Hematopoietic multipotent progenitor cell treated with erythropoietin and hydrocortisone succinate and interleukin-3 and kit ligand, for 15 days (in vitro differentiated cells): ENCODE data around the gene TMEM117.

Experiments used
- DNase-seq: peaks from one replicate; pipeline ENCODE4 v3.0.0-alpha.2; 2015; ENCODE audit warnings: low spot score

TMEM117 gene

DNA sequence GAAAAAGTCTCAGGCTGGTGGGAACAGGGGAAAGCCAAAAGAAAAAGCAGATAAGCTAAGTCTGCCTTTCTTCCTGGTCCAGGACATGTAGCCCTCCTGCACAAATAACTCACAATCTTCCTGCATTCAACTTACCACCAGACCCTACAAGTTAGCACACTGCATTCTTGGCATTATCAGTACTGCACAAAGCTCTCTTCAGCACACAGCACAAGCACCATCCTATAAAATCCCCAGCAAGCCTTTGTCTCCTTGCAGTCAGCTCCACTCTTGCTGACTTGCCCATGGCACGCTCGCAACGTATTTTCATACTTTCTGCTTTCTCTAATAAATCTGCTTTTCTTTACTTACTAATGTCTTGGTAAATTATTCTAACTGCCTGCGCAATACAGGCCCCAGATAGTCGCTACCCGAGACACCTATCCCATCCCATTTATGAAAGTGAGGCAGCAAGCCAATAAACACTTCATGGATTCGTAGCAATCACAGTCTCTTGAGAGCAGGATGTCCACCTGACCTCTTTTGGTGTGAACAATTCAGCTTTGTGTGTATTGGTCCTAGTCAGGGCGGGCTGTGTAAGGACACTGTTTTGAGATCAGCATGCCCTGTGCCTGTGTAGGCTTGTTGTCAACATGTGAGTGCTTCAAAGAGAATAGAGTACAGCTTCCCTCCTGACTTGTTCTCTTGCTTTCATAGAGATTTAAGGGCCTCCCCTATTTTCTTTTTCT is 49.0 kb downstream of the TMEM117 start:
- no peak for DNase-seq

DNA sequence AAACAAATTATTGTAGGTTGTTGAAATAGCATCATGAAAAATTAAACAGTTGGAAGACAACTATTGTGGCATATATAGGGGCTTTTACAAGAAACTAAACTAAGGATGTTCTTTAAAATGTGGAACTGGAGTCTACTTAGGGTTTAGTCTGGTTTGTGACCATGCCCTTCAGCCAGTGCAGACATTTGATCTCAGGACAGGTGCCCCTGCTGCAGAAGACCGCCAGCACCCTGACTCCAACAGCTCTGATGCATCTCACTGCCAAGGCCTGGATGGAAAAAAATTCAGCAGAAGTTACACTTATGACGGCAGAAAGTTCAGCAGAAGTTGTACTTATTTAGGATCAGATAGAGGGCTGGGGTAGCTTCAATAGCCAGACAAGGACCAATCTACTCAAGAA is 51.5 kb downstream of the TMEM117 start:
- DNase-seq: no peak

DNA sequence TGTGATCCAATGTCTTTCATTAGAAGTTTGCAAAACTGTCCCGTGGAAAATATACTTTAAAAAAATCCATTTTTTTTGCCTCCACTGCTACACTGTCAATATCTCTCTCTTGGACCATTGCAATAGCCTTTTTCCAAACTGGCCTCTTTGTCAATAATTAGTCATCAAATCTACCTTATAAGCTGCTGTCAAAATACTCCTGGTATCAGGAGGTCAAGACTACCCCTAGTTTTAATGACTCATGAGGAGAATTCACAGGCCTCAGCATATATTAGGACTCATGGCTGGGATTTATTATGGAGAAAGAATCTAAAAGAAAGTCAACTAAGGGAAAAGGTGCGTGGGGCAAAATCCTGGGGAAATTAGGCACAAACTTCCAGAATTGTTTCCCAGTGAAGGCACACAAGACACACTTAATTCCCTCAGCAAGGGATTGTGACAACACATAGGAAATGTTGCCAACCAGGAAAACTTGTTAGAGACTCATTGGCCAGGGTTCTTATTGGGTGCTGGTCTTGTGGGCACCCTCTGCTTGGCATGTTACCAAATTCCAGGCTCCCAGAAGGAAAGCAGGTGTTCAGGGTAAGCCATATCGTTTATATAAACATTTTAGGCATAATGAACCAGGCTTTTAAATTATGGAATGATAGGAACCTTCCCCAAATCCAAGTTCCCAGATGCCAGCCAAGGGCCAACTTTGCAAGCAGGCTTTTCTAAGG is 56.1 kb downstream of the TMEM117 start:
- no peak for DNase-seq

DNA sequence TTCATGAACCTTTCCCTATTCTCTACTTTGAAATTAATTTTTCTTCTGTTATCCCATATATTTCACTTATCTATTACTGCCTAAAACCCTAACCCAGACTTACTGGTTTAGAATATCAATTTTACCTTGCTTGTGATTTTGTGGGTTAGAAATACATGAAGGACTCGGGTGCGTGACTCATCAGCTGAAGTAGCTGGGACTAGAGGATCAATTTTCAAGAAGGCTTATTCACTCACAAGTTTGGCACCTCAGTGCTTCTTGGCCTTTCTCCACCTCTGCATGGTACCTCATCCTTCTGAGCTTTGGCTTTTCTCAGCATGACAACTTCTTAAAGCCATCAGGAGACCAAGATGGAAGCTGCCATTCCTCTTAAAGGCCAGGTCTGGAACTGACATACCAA is 57.8 kb downstream of the TMEM117 start:
- no peak for DNase-seq

DNA sequence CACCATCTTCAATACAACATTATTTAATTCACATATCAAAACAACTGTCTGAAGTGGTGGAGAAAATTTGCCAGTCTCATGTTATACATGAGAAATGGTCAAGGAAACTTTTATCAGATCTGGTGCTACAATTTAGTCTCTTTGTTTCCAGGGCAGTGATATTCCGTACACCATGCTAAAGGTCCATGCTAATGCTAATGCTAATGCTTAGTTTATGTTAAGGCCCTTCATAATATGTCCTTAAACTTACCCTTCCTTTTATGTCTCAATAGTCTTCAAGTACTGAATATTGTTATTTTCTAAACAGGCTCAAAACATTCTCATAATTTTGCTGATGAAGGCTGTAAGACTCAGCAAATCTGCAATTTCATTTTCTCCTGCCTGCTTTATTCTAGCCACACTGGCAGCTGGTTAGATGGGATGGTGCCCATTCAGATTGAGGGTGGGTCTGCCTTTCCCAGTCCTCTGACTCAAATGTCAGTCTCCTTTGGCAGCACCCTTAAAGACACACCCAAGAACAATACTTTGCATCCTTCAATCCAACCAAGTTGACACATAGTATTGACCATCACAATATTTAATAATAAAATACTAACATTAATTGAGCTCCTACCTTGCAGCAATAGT is 59.8 kb downstream of the TMEM117 start:
- no peak for DNase-seq

DNA sequence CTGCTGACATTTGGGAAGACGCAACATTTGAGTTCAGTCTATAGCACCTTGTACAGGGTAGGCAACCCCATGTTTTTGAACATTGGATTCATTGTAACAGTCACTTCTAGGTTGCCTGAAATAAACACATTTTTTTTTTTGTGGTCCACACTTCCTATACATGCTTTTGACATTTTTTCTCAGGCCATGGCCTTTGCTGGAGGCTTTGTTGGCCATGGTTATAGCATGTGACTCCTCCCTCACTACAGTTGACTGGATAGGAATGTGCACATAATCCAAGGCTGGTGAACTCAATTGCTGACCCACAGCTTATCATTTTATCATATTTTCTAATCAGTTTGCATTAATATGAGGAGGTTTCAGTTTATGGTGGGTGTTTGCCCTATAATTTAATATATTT is 60.6 kb downstream of the TMEM117 start:
- DNase-seq: no peak

DNA sequence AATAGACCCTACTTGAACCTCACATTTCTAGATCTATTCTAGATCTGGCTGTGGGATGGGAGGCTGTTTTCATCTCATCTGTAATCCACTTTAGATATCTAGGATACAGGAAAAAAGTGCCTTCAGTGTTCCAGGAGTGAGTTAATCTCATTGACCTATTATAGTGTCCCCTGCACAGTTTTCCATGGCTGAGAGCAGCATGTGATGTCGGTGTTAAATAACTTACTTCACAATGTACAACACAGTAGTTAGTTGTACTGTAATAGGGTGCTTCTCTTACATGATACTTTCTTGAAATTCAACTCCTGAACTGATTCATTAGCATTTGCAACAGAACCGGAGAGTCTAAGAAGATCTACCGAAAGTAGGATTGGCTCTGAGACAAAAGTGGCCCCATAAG is 62.6 kb downstream of the TMEM117 start:
- DNase-seq: no peak

DNA sequence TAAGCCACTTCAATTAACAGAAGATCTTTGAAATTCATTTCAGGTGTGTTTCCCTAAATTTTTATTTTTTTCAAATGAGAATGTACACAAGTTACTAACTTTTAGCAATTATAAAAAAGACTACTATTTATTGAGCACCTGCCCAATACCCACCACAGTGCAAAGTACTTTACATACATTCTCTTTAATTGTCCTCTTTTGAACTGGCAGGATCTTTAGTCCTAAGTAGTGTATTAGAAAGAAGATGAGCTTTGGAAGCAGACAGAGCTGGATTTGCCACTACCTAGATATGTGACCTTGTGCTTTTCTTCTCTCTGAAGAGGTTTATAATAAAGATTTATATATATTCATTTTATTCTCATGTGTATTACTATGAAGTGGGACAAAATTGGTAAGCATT is 63.7 kb downstream of the TMEM117 start:
- no peak for DNase-seq

DNA sequence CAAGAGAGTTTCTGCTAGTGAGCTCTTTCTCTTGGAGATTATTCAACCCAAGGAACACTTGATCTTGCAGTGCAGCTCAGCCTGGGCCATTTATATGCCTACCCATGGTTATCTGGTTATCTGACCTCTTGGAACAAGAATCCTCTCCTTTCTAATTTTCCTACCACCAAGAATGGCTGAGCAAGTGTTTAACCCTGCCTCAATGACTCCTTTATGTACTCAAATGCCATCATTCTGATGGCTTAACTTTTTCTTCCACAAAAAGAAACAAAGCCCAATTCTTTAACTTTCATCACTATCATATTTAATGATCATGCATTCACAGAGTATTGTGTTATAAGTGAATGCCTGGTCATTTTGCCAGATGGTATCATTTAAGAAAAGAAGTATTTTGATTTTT is 67.8 kb downstream of the TMEM117 start:
- no peak for DNase-seq

DNA sequence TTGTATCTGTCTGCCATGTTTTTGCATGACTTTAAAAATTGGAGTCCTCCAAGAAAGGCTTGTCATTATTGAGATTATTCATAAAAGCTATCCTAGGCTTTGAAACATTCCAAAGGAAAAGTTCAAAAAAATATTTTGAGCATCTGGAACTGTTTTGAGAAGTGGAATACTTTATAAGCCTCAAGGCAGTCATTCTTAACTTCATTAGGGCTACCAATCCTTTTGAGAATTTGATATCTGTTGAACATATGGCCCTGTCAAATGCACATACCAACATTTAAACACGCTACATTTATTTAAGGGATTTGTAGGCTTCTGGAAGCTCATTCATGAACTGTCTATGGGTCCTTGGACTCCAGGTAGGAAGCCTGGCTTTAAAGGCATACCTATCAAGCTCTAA is 77.0 kb downstream of the TMEM117 start:
- no peak for DNase-seq

DNA sequence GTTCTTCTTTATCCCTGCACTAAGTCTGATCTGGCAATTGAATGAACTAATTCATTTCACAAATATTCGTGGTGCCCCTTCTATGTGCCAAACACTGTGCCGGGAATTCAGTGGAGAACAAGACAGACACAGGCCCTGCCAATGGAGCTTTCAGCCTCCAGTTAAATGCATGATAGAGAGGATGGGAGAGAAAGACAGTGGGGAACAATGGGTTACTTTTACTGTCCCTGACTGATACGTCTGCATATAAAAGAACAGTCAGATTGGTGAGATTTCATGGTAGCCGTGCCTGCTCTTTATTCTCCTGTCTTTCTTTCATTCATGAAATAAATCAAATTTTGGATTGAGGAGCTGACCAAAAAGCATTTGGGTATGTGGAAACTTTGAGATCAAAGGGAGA is 78.5 kb downstream of the TMEM117 start:
- no peak for DNase-seq

DNA sequence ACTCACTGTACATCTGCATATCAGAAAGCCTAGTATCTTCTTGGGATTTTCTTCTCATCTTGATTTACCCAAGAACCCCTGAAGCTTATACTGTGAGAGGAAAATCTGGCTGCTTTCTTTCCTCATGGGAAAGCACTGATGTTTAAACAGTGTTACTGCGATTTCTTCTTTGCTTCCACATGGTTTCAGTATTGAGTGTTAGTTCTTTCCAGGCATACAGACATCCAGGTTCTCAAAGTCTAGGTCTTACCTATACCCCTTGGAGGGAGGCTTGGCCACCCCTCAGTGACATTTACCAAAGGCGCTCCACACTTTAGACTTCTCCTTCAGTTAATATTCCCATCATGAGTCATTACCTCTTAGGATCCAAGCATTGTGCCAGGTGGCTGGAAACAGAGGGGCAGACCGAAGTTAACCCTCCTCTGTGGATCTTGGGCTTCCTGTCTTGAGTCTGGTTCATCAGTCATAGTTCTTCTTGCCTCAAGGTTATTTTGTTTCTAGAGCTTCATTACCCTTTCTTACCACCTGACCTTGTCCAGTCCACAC is 79.1 kb downstream of the TMEM117 start:
- no peak for DNase-seq

DNA sequence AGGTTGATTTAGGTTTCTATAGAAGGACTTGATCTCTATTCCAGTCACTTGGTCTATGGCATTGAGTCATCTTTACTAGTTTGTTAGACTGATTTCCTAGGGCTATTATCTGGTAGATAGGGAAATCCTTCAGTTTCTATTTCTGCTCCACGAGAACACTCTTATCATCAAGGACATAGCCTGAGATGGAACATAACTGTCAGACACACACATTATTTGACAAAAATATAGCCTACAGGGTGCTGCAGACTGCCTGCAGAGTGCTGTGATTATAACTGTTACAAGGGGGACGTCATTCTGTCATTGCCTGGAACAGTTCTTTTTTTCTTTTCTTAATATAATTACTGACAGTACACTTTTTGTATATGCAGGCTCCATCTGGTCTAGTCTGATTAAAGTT is 82.0 kb downstream of the TMEM117 start:
- no peak for DNase-seq

DNA sequence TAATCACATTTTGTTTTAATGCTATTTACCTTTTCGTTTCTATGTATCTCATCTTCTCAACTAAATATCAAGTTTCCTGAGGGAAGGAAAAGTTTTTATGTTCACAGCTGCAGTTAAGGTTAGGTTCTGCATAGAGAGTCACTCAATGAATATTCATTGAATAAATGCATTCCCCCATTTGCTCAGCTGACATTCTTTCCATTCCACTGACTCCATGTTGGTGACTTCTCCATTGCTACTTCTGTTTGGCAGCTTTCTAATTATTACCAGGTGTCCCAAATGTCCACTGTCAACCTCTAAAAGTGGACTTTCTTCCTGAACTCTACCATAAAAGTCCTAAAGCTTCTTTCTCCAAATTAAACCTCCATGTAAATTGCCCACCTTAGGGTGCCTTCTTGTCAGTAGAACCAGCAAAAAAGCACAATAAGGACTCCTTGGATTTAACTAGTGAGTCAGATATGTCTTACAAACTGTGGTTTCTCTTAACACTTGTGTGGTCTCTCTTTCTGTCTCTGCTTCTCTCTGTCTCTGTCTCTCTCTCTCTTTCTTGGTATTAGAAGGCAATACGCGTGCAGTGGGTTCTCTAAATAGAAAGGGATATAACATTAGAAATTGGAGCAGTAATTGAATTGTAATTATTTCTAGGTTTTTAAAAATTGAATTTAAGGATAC is 85.9 kb downstream of the TMEM117 start:
- DNase-seq: no peak

DNA sequence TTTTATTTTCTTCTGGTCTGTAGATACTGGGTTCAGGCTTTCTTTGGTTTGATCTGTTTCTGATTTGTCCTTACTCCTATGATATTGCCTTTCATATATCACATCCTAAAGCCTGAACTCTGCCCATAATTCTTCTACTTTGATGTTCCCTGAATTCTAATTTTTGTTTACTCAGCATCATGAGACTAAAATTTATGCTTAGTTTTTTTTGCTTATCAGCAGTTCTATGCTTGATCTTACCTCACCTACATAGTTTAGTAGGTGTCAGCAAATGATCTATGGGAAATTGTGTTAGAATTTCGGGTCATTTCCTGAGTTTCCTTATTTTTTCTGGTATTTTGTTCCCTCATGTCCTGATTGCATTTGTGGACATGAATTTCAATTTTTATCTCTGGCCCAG is 94.2 kb downstream of the TMEM117 start:
- no peak for DNase-seq

DNA sequence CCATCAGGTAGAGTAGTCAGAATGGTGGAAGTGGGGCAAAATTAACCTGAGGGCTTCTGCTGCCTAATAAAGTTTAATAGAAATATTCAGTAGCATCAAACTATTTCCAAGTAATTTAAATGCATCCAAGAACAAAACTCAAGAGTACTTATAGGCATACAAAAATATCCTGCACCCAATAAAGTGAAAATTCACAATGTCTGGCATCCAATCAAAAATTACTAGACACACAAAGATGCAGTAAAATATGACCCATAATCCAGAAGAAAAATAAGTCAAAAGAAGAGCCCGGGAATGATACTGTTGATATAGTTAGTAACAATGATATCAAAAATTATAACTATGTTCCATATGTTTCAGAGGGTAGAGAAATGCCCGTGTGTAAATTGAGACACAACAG is 95.3 kb downstream of the TMEM117 start:
- no peak for DNase-seq

DNA sequence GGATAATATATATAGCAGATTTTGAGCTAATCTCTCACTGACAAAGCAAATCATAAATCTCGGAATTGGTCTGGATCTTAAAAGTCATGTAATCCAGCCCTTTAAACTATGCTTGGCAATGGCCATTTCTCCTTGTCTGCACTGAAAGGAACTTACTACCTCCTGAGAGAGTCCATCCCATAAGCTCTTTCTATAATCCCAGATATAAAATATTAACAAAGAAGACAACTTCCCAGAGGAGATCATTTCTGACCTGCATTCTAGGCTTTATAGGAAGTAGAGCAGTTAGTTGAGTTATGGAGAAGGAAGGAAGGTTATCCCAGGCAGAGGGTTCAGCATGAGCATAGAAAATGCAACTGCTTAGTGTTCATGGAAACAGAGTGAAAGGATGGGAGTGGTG is 99.7 kb downstream of the TMEM117 start:
- DNase-seq: no peak

DNA sequence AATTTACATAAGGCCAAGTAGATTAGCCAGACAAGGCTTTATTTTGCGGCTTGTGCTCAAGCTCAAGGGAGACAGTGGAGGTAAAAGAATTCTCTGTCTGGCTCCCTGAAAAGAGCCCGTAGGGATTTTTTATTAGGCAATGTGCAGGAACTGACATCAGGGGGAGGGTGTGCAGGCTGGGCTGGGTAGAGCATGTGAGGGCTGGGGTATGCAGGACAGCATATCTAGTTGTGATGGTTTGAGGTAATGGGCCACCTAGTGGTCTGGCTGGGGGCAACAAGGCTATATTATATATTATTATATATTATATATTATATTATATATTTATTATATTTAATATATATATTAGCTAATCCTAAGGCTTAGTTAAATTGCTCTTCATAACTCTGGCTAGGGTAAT is 102.1 kb downstream of the TMEM117 start:
- DNase-seq: no peak

DNA sequence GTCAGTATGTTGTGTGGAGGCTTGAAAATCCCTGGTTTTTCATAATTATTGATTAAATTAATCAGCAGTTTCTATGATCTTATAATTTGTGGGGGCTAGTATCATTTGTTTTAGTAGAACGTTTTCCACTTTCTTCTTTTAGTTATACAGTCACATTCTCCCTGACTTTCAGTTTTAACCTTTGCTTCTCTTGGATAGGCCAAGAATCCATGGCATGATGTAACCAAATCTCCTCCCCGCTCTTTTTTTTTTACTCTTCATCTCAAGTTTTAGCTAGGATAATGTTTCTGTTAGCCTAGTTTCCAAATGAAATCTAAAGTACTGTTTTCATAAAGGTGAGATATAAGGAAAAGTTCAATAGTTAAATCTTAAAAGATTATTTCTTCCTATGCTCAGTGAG is 106.5 kb downstream of the TMEM117 start:
- DNase-seq: no peak

DNA sequence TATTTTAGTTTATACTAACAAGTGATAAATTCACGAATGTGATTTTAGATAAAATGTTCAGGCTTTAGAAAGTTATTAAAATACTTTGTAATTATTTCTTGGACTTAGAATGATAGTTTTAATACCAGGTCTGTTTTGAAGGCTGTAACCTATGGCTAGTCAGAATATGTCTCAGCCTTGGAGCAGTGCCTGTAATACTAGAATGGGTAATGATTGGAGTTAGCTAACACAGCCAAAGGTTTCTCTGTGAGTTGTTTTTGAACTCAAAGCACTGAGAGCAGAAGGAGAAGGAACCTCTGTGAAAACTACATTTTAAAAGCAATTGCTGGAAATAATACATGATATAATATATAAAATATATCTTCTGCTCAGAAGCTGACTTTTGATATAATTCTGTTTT is 110.1 kb downstream of the TMEM117 start:
- DNase-seq: no peak

DNA sequence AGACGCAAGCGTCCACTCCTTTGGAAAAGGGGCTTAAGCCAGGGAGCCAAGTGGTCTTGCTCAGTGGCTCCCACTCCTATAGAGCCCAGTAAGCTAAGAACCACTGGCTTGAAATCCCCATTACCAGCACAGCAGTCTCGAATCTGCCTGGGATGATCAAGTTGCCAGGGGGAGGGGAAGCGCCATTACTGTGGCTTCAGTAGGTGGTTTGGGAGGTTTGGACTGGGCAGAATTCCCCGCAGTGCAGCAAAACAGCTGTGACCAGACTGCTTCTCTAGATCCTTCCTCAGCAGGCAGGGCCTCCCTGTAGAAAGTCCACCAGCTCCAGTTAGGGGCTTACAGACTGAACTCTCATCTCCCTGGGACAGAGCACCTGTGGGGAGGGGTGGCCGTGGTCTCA is 115.4 kb downstream of the TMEM117 start:
- no peak for DNase-seq

DNA sequence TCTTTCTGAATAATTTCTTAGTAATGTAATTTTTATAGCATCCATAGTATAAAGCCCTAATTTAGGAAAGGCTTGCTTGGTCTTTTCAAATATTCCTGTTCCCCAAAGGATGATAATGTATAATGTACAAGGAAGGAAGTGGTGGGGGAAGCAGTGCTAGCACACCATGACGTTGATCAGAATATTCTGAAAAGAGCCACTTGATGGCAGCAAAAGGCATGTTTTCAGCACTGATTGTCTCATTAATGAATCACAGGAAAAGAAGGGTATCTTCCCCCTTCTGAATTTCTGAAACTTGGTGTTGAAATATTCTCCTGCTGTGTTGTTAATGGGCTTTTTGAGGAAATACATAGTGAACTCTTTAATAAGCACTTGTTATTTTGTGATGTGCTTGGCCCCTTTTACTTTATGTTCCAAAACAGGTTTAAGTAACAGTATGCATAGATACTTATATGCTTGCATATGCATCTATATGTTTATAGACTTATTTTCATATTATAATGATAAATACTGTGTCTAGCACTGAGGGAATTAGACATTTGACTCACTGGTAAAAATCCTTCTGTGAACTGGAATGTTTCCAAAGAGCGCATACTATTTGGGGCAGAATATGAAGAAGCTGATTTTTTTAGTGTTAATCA is 122.0 kb downstream of the TMEM117 start:
- no peak for DNase-seq
